ENCODE results near the gene HMOX2.

DNA sequence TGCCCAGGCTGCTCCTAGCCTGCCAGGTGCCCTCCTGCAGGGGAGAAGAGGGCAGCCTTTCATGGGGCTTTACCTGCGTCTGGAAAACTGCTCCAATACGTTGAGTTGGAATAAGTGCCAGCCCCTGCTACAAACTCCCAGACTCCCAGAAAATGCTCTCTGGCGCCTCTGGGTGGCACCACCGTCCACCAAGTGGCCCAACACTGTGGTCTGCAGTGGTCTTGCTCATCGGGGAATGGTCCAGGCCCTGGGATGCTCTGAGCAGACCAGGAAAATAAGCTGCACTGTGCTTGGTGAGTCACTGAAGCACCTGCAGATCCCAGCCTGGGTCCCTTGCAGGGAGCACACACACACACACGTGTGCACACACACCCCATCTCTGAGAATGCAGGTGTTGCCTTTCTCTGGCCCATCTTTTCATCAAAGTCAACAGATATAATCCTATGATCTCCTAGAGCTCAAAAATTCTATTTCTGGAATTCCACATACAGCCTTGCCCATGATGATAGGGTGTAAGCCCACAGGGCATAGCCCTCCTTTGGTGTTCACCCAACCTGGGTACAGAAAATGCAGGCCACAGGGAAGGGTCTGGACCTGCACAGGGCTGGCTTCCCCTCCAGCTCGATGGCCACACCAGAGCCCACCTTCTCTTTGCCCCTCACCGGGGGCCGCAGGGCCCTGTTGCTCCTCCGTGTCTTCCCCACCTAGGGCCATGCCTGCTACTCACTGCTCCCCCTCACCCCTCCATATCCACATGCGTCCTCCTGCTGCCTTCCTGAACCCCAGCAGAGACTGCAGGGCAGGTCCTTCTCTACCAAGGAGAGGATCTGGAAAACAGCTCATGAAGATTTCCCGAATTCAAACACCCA is 41.8 kb downstream of the HMOX2 start:
- no peak for TF ChIP-seq POLR2A (IDR thresholded peaks at IDR 0.05)
- TF ChIP-seq, protein P1, sequence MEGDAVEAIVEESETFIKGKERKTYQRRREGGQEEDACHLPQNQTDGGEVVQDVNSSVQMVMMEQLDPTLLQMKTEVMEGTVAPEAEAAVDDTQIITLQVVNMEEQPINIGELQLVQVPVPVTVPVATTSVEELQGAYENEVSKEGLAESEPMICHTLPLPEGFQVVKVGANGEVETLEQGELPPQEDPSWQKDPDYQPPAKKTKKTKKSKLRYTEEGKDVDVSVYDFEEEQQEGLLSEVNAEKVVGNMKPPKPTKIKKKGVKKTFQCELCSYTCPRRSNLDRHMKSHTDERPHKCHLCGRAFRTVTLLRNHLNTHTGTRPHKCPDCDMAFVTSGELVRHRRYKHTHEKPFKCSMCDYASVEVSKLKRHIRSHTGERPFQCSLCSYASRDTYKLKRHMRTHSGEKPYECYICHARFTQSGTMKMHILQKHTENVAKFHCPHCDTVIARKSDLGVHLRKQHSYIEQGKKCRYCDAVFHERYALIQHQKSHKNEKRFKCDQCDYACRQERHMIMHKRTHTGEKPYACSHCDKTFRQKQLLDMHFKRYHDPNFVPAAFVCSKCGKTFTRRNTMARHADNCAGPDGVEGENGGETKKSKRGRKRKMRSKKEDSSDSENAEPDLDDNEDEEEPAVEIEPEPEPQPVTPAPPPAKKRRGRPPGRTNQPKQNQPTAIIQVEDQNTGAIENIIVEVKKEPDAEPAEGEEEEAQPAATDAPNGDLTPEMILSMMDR (IDR thresholded peaks at IDR 0.05), result no peak
